HG03469 (cell line): ENCODE data around the gene FAM187B.
"Not testable (repeated sequence)": the region's sequence is repeated elsewhere in the genome, so short reads cannot be mapped to it uniquely, and the experiment has no call there.

Experiments used
- ATAC-seq: cut with Tn5 transposase; IDR thresholded peaks from one replicate; pipeline ENCODE4 v1.9.1; 2021; ENCODE audit warnings: mild to moderate bottlenecking, moderate library complexity, moderate number of reproducible peaks; ENCODE audit not compliant: unreplicated experiment

FAM187B gene

DNA sequence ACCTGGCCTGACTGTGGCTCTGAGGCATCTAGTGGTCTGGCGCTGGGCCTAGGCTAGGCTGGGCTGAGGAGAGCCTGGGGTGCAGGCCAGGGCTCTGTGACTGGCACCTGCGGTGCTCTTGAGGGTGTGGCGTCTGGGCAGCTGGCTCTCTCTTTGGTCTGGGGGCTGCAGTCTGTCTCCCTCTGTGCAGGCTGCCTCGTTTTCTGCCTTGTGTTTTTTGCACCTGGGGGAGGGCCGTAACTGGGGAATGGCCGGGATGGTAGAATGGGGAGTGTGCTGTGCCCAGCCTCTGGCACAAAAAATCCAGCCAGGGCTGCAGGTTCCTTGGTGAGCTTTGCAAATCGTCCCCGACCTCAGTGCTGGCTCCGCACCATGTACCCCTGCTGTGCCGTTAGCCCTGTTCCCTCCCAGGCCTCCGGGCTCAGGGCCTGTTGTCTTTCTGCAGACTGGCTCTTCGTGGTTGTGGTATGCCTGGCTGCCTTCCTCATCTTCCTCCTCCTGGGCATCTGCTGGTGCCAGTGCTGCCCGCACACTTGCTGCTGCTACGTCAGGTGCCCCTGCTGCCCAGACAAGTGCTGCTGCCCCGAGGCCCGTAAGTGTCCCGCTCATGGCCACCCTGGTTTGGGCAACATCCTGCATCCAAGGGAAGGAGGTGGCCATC, 33.7 kb upstream of the FAM187B start:
- ATAC-seq, result no peak

DNA sequence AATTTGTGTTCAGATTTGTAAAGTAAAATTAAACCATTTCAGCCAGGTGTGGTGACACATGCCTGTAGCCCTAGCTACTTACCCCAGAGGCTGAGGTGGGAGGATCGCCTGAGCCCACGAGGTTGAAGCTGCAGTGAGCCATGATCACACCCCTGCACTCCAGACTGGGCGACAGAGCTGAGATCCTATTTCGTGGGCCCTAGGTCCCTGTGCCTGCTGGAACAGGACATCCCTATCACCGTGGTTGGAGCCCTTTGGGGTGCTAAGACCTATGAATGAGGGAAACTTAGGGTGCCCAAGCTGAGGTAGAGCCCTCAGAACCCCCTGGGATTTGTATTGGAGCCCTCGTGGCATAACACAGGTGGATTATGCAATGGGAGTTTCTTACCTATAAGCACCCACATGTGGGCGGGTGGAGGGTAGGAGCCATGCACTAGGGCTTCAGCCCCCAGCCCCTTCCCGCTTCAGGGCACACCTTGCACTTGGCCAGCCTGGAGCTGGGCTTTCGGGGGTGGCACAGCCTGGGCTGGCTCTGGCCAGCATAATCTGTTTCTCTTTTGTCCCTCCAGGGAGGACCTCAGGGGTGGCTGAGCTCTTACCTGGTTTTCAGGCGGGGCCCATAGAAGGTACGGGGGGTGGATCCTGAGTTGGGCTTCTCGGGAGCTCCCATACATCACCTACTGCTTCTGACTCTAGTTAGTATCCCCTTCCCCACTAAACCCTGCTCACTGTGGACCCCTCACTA, 33.0 kb upstream of the FAM187B start:
- no peak for ATAC-seq

DNA sequence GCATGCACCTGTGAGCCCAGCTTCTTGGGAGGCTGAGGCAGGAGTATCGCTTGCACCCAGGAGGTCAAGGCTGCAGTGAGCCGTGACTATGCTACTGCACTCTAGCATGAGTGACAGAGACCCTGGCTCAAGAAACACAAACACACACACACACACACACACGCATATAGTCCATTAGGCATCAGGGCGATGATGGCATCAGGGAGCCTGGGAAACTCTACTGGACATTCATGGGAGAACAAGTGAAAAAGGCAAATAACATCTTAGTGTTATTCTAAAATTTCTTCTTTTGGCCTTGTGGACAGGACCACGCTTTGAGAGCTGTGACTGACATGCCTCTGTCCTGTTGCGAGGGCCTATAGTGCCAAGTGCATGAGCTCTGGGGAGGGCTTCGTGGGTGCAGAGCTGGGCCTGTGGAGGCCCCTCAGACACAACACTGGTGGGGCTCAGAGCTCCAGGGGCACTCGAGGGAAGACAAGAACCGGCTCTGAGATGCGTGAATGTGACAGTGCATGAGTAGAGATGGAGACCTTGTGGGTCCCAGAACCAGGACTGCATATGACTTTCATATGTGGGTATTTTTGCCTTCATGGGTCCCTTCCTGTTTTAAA, 32.3 kb upstream of the FAM187B start:
- ATAC-seq, result no peak

DNA sequence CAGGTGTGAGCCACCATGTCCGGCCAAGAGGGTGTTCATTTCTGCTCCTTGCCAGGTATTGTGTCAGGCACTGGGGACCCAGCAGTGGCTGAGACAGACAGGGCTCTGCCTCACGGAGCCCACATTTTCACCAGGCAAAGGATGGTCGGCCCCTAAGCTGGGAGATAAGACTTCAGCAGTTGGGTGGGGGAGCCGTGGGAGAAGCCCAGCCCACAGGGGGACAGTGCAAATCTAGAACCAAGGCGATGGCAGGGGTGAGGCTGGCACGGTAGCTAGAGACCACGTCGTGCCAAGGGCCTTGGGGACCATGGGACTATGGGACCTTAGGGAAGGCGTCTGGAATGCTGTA, 28.5 kb upstream of the FAM187B start:
- ATAC-seq, result no peak

DNA sequence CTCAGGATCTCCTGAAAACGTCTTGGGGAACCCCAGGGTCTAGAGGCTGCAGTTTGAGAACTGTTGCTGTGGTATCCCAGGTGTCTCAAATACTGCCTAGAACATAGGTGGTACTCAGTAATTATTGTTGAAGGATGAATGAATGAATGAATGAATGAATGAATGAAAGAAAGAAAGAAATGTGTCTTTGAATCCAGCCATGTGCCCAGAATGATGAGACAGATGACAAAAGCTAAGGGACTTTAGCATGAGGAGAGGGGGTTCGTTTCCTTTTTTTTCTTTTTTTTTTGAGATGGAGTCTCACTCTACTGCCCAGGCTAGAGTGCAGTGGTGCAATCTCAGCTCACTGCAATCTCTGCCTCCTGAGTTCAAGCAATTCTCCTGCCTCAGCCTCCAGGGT, 28.0 kb upstream of the FAM187B start:
- ATAC-seq, result no peak

DNA sequence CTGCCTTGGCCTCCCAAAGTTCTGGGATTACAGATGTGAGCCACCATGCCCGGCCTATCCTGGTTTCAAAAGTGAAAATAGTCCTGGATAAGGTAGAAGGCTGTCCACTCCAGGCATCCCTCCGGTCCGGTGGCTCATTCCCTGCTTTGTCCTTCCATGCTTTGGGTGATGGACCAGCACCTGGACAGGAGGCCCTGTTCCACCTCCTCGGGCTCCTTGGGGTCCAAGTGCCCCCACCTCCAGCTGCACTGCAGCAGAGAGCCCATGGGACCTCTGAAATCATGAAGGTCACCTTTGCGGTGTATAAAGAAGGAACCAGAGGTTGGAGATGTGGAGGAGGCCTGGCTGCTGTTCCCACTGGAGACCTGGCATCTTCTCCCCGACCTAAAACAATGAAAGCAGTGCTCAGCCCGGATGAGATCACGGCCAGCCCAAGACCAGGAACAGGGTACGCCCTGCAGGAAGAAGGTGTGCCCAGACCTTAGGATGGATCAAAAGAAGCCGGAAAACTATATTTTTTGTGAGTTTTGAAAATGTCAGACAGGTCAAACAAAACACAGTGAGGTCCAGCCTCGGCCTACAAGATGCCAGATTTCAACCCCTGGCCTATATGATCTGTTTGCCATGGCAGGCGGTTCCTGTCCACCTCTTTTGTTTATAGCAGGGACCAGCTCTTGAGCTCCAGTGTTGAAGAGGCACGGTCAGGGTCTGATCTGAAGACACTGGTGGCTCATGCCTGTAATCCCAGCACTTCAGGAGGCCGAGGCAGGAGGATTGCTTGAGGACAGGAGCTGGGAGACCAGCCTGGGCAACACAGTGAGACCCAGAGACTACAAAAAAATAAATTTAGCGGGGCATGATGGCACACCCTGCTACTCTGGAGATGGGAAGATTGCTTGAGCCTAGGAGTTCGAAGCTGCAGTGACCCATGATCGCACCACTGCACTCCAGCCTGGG, 26.1 kb upstream of the FAM187B start:
- ATAC-seq, result no peak

DNA sequence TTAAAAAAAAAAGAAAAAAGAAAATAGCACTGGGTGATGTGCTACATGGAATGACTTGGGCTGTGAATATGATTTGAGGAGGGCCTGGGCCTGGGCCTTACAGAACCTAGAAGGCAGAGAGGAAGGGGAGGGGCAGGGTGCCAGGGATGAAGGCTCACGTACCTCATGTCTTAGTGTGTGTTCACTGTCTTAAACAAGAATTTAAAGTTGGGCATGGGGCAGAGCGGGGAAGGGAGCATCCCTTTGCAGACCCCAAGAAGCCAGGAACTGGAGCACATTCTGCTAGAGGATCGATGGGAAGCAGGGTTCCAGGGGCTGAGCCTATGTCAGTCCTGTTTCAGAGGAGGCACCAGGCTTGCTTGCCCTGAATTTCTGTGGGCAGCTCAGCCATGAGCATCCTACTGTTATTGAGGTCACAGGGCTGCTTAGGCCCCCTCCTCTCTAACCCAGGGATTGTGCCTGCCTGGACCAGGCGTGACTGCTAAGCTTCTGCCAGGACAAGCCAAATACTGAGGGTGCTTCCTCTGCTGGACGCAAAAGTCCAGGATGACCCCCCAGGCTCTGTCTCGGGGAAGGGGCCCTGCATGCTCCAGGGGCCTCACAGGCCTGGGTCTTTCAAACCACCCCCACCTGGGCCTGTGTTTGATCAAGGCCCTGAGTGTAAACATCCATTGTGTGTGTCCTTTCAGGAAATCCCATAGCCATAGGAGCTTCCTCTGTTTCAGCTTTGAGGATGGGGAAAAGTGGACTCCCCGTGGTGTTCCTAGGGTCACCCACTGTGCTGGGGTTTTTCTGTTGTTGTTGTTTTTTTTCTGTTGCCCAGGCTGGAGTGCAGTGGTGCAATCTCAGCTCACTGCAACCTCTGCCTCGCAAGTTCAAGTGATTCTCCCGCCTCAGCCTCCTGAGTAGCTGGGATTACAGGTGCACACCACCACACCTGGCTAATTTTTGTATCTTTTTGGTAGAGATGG, 25.1 kb upstream of the FAM187B start:
- ATAC-seq, result no peak

DNA sequence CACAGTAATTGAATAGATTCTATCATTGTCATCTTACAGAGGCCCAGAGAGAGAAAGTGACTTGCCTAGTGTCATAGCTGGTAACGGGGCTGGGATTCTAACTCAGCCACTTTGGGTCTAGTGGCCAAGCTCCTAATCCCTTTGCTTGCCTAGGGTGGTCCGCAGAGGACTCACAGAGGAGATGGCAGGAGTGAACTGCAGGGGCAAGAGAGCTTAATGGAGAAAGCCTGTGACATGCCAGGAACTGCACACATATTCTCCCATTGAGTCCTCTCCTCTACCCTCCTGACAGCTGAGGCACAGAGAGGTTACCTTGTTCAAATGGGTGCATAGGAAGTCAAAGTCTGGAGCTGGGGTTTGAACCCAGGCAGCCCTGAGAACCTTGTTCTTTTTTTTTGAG, 22.9 kb upstream of the FAM187B start:
- no peak for ATAC-seq

DNA sequence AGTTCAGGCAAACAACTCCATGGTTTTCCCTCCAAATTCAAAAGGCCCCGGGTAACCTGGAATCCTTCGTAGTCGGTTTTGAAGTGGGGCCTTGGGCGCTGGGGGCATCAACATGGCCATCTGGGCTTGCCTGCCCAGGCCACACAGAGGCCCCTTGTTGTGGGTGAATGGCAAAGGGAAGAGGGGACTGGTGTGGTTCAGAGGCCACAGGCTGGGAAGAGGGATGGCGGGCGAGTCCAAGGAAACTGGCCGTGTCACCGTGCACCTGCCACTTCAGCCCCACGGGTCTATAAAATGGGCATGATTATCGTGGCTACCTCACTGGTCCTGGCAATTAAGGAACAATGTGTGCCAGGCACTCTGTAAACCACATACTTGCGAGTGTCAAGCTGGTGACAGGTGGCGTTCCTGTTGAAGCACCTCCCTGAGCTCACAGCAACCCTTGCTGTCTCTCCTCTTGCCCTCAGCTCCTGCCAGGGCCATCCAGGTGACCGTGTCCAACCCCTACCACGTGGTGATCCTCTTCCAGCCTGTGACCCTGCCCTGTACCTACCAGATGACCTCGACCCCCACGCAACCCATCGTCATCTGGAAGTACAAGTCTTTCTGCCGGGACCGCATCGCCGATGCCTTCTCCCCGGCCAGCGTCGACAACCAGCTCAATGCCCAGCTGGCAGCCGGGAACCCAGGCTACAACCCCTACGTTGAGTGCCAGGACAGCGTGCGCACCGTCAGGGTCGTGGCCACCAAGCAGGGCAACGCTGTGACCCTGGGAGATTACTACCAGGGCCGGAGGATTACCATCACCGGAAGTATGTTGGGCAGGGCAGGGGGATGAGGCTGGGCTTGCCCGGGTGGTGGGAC, 21.5 kb upstream of the FAM187B start:
- no peak for ATAC-seq

DNA sequence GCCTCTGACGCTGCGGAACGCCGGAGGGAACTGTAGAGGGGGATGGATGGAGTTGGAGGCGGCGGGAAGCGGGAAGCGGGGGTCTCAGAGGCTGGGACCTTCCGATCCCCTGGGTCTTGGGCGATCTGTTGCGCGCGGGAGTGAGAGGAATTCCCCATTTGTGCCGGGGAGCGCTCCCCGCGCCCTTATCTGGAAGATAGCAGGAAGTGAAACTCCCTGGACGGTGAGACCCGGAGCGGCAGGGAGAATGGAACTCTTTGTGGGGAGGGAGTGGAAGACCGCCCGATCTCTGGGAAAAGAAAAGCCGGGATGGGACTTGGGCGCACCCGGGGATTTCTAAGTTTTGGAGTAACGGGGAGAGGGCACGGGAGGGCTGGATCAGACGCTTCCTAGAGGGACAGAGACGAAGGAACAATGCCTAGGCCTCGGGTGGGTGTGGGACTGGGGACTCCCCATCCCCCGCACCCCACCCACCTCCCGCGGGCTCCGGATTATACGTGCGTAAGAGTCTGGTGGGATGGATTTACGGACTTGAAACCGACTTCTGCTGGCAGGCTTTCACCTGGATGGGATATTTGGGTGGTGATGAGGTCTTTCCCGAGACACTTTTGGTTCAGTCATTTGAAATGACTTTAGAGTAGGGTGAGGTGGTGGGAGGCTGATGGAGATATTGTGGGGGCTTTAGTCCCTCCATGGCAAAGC, 20.8 kb upstream of the FAM187B start:
- ATAC-seq, result no peak

DNA sequence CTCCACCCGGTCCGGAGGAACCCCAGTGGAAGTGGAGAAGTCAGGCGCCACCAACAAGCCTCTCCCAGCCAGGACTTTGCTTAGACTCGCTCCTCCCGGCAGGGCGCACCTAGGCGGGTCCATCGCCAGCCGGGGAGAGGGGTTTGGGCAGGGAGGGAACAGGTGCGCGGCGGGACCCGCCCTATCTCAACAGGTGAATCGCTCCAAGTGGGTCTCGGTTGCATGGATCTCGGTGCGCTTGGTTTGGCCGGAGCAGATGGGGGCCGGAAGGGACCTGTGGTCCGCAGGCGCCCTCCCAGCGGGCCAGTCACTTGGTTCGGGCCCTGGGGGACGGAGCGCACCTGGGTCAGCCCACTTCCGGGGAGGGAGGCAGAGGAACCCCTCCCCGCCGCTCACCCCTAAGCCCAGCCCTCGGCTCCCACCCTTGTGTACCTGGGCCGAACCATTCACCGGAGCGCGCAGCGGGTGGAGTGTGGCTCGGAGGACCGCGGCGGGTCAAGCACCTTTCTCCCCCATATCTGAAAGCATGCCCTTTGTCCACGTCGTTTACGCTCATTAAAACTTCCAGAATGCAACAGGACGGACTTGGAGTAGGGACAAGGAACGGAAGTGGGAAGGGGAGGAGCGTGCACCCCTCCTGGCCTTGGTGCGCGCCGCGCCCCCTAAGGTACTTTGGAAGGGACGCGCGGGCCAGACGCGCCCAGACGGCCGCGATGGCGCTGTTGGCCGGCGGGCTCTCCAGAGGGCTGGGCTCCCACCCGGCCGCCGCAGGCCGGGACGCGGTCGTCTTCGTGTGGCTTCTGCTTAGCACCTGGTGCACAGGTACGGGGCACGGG, 20.0 kb upstream of the FAM187B start, which contains the start of gene LSR:
Gene LSR (plus strand): TSS at position 693 of the 836 bp plus-strand sequence. CDS start 21 bp downstream, at position 714.
- peak; percentile 55 for ATAC-seq

DNA sequence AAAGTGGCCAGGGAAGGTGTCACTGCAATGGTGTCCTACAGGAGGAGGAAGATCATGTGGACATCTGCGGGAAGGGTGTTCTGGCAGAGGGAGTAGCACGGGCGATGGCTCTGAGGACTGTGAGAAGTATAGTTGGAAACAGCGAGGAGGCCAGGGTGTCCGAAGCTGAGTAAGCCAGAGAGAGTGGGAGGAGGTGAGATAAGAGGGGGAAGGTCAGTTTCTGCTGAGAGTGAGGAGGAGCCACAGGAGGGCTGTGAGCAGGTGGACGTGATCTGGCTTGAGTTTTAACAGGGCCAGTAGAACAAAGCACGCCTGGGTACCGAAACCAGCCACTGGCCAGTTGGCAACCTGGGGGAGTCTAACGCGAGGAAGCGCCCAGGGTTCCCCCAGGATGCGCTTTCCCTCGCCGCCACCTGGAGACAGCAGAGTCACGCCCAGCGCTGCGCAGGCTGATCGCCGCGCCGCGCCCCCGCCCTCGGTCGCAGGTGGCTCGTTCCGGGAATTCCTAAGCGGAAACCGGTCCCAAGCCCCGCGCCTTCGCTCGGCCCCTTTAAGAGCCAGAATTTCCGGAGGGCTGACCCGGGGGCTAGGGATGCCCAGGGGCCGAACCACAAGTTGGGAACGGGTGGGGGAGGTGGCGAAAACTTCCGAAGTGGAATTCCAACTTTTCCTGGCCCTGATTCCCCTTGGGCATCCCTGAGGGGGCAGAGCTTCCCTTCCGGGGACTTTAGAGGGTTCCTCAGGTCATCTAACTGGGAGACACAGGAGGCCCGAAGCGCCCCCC, 19.2 kb upstream of the FAM187B start:
- ATAC-seq, result no peak

DNA sequence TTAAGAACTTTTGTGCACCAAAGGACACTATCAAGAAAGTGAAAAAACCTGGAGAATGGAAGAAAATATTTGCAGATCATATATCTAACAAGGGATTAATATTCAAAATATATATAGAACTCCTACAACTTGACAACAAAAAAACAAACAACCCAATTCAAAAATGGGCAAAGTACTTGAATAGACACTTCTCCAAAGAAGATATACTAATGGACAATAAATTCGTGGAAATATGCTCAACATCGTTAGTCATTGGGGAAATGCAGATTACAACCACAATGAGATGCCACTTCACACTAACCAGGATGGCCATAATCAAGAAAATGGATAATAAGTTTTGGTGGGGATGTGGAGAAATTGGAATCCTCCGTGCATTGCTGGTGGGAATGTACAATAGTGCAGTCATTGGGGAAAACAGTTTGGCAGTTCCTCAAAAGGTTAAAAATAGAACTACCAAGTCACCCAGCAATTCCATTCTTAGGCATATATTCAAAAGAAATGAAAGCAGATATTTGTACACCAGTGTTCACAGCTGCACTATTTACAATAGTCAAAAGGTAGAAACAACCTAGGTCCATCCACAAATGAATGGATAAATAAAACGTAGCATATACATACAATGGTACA, 18.0 kb upstream of the FAM187B start:
- ATAC-seq, result no peak

DNA sequence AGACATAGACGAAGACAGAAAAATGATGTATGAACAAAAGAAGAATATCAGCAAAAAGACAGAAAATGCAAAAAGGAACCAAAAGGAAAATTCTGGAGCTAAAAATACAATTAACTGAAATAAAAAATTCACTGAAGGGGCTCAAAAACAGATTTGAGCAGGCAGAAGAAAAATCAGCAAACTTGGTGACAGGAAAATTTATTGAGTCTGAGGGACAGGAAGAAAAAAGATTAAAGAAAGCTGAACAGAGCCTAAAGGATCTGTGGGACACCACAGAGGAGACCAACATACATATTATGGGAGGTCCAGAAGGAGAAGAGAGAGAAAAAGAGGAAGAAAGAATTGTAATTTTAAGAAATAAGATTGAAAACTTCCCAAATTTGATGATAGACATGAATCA, 12.9 kb upstream of the FAM187B start:
- no peak for ATAC-seq

DNA sequence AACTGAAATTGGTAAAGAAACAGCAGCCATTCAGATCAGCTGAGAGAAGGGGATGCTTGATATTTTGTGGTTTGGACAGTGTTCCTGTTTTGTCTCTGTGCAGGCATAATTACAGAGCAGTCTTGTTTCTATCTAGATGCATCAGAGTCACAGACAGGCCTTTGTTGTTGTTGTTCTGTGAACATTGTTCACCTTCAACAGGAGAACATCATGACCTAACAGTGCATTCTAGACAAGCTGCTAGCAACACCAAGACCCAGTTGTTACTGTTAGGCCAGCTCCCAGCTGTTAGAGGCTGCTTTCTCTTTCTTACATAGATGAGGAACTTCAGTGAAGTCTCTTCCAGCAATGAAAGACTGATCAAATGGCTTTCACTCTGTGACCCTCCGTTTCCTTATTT, 11.8 kb upstream of the FAM187B start:
- ATAC-seq, result no peak

DNA sequence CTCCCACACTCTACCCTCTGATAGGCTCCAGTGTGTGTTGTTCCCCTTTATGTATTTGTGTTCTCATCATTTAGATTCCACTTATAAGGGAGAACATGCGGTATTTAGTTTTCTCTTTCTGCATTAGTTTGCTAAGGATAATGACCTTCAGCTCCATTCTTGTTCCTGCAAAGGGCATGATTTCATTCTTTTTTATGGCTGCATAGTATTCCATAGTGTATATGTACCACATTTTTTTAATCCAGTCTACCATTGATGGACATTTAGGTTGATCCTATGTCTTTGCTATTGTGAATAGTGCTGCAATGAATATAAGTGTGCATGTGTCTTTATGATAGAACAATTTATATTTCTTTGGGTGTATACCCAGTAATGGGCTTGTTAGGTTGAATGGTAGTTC, 11.1 kb upstream of the FAM187B start:
- ATAC-seq, result not testable (repeated sequence)
